HEK293T (cell line): ENCODE measurements around the gene TRMU.

Experiments
- BHLHE40 ChIP-seq: fragments of 450-650 bp; IDR thresholded peaks from 2 replicates; pipeline ENCODE4 v1.6.1; 2016; ENCODE audit warnings: mild to moderate bottlenecking, moderate library complexity, borderline replicate concordance
- ELF4 ChIP-seq: fragments of 450-650 bp; IDR thresholded peaks from 2 replicates; pipeline ENCODE4 v1.6.1; 2017; ENCODE audit warnings: antibody characterized with exemption
- FOXK2 ChIP-seq: fragments of 450-650 bp; IDR thresholded peaks from 2 replicates; pipeline ENCODE4 v1.6.1; 2016; ENCODE audit warnings: mild to moderate bottlenecking
- FOXM1 ChIP-seq: fragments of 450-650 bp; IDR thresholded peaks from 2 replicates; pipeline ENCODE4 v1.6.1; 2017; ENCODE audit warnings: mild to moderate bottlenecking, borderline replicate concordance
- LEF1 ChIP-seq: fragments of 450-650 bp; IDR thresholded peaks from 2 replicates; pipeline ENCODE4 v1.6.1; 2017; ENCODE audit warnings: mild to moderate bottlenecking, borderline replicate concordance
- NFRKB ChIP-seq: fragments of 450-650 bp; IDR thresholded peaks from 2 replicates; pipeline ENCODE4 v1.6.1; 2016; ENCODE audit warnings: mild to moderate bottlenecking, moderate library complexity
- SP1 ChIP-seq: fragments of 450-650 bp; IDR thresholded peaks from 2 replicates; pipeline ENCODE4 v1.6.1; 2017
- SUZ12 ChIP-seq: fragments of 450-650 bp; IDR thresholded peaks from 2 replicates; pipeline ENCODE4 v1.6.1; 2016; ENCODE audit warnings: mild to moderate bottlenecking
- TARDBP ChIP-seq: fragments of 450-650 bp; IDR thresholded peaks from 2 replicates; pipeline ENCODE4 v1.6.1; 2016
- ZNF384 ChIP-seq: fragments of 450-650 bp; IDR thresholded peaks from 2 replicates; pipeline ENCODE4 v1.6.1; 2016

GRCh38 chr22:46286941-46287872, 48.3 kb upstream of the TRMU start:
- TF ChIP-seq FOXM1, result no peak
- TF ChIP-seq SUZ12, result no peak
- TF ChIP-seq SP1, result no peak
- TF ChIP-seq FOXK2, result no peak
- TF ChIP-seq ZNF384, result no peak
- TF ChIP-seq NFRKB, result no peak
- TF ChIP-seq TARDBP, result no peak
- TF ChIP-seq BHLHE40, result no peak
- no peak for TF ChIP-seq LEF1
- no peak for TF ChIP-seq ELF4
